Glutamatergic neuron (in vitro differentiated cells): ENCODE results near the gene PKNOX1. TPM values are rescaled to one million over a fixed set of nuclear protein-coding genes. Genes with fewer than 3 reads are reported as not detected.
"Not testable (repeated sequence)": the region's sequence is repeated elsewhere in the genome, so short reads cannot be mapped to it uniquely, and the experiment has no call there.

ENCODE experiments used
- DNase-seq: peaks from one replicate; pipeline ENCODE4 v3.0.0; 2022
- H3K27ac Mint-ChIP-seq: one replicate; pipeline ENCODE4 v1.8.0; 2020; ENCODE audit warnings: mild to moderate bottlenecking, mixed read lengths, inconsistent platforms; ENCODE audit not compliant: unreplicated experiment
- H3K27me3 Mint-ChIP-seq: one replicate; pipeline ENCODE4 v1.8.0; 2020; ENCODE audit warnings: mild to moderate bottlenecking, moderate library complexity, mixed read lengths, inconsistent platforms; ENCODE audit not compliant: unreplicated experiment
- H3K36me3 Mint-ChIP-seq: one replicate; pipeline ENCODE4 v1.8.0; 2020; ENCODE audit warnings: mild to moderate bottlenecking, mixed read lengths, inconsistent platforms; ENCODE audit not compliant: unreplicated experiment
- H3K4me1 Mint-ChIP-seq: one replicate; pipeline ENCODE4 v1.8.0; 2020; ENCODE audit warnings: mild to moderate bottlenecking, low read depth, mixed read lengths, inconsistent platforms; ENCODE audit not compliant: unreplicated experiment
- H3K4me3 Mint-ChIP-seq: one replicate; pipeline ENCODE4 v1.8.0; 2020; ENCODE audit warnings: mild to moderate bottlenecking, mixed read lengths, inconsistent platforms; ENCODE audit not compliant: unreplicated experiment
- H3K9me3 Mint-ChIP-seq: one replicate; pipeline ENCODE4 v1.8.0; 2020; ENCODE audit warnings: mild to moderate bottlenecking, moderate library complexity, mixed read lengths, inconsistent platforms; ENCODE audit not compliant: unreplicated experiment
- total RNA-seq: library from RNA; stranded (reverse); fragmentation: NEBNext Ultra II Directional; extraction: Animal tissue kit (Norgen Biotek cat#: 25700); gene quantifications from one replicate; pipeline ENCODE4 v1.2.1, GENCODE V29; 2021; ENCODE audit not compliant: unreplicated experiment
- TF ChIP-seq, protein P1 (sequence below): fragments of 200-600 bp; sonication (generic); IDR thresholded peaks from one replicate; pipeline ENCODE4 v1.5.0; 2021; ENCODE audit not compliant: partially characterized antibody, unreplicated experiment

Gene PKNOX1
- total RNA-seq, 1 donor from 2014 or later, result 28.7 TPM

DNA sequence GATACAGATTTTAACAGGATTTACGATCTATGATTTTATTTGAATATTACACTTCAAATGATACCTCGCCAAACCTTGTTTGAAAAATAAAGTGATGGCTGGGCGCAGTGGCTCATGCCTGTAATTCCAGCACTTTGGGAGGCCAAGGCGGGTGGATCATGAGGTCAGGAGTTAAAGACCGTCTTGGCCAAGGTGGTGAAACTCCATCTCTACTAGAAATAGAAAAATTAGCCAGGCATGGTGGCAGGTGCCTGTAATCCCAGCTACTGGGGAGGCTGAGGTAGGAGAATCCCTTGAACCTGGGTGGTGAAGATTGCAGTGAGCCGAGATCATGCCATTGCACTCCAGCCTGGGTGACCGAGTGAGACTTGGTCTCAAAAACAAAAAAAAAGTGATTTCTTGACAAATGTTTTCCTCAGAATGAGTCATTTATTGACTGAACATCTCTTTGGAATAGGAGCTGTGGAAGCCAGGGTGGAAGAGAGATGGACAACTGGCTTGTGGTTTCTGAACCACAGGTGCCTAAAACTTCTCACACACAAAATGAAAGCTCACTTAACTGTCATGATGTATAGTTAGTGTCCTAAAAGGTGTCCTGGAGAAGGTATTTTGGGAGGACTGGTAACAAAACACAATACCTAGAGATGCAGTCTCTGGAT is 11.9 kb downstream of the PKNOX1 start:
- no peak overlapping the region for H3K4me3 Mint-ChIP-seq
- TF ChIP-seq, protein P1, sequence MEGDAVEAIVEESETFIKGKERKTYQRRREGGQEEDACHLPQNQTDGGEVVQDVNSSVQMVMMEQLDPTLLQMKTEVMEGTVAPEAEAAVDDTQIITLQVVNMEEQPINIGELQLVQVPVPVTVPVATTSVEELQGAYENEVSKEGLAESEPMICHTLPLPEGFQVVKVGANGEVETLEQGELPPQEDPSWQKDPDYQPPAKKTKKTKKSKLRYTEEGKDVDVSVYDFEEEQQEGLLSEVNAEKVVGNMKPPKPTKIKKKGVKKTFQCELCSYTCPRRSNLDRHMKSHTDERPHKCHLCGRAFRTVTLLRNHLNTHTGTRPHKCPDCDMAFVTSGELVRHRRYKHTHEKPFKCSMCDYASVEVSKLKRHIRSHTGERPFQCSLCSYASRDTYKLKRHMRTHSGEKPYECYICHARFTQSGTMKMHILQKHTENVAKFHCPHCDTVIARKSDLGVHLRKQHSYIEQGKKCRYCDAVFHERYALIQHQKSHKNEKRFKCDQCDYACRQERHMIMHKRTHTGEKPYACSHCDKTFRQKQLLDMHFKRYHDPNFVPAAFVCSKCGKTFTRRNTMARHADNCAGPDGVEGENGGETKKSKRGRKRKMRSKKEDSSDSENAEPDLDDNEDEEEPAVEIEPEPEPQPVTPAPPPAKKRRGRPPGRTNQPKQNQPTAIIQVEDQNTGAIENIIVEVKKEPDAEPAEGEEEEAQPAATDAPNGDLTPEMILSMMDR, result no peak
- H3K36me3 Mint-ChIP-seq, result peaks cover 4% of the 10 kb centered on the region
- peaks cover 6% of the 10 kb centered on the region for H3K4me1 Mint-ChIP-seq
- DNase-seq, result no peak
- H3K27me3 Mint-ChIP-seq, result no peaks in the 10 kb centered on the region
- H3K9me3 Mint-ChIP-seq, result no peaks in the 10 kb centered on the region
- no peak overlapping the region for H3K27ac Mint-ChIP-seq

DNA sequence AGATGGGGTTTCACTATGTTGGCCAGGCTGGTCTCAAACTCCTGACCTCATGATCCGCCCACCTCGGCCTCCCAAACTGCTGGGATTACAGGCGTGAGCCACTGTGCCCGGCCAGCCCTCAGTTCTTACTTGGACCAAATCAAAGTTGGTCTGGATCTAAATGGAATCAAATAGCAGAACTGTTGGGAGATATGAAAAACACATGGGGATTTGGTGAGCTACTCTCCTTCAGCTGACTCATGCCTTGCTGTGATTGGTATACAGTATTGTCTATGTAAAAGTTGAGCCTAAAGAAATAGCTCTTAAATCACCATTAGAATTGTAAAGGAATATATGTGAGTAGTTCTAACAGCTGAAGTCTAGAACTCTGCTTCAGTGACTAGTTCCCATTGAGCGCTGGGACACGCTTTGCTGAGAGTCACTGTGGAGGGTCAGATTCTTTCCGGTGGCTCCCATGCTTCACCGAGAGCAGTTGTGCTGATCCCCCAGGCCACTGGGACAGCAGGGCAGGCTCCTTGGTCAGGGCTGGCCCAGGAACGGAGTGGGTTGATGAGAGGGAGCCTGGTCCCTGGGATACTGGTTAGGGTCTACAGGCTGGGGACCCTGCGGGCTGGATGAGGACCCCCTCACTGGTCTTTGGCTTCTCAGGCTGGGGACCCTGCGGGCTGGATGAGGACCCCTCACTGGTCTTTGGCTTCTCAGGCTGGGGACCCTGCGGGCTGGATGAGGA is 14.0 kb downstream of the PKNOX1 start:
- H3K36me3 Mint-ChIP-seq, result peaks cover 4% of the 10 kb centered on the region
- TF ChIP-seq, protein P1, result no peak
- H3K27me3 Mint-ChIP-seq, result peaks cover 2% of the 10 kb centered on the region
- DNase-seq, result no peak
- no peak overlapping the region for H3K4me3 Mint-ChIP-seq
- peaks cover 3% of the 10 kb centered on the region for H3K9me3 Mint-ChIP-seq
- H3K27ac Mint-ChIP-seq, result no peak overlapping the region
- peaks cover 2% of the 10 kb centered on the region for H3K4me1 Mint-ChIP-seq

DNA sequence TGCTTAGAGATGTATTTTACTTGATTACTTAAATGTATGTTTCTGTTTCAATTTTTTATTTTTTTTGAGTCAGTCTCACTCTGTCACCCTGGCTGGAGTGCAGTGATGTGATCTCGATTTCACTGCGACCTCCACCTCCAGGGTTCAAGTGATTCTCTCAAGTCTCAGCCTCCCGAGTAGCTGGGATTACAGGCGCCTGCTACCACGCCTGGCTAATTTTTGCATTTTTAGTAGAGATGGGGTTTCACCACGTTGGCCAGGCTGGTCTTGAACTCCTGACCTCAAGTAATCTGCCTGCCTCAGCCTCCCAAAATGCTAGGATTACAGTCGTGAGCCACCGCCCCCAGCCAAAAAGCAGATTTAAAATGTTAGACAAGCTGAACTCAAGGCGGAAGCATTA is 15.0 kb downstream of the PKNOX1 start:
- not testable (repeated sequence) for H3K27me3 Mint-ChIP-seq, H3K4me3 Mint-ChIP-seq, H3K36me3 Mint-ChIP-seq, H3K27ac Mint-ChIP-seq, H3K4me1 Mint-ChIP-seq, H3K9me3 Mint-ChIP-seq, DNase-seq

DNA sequence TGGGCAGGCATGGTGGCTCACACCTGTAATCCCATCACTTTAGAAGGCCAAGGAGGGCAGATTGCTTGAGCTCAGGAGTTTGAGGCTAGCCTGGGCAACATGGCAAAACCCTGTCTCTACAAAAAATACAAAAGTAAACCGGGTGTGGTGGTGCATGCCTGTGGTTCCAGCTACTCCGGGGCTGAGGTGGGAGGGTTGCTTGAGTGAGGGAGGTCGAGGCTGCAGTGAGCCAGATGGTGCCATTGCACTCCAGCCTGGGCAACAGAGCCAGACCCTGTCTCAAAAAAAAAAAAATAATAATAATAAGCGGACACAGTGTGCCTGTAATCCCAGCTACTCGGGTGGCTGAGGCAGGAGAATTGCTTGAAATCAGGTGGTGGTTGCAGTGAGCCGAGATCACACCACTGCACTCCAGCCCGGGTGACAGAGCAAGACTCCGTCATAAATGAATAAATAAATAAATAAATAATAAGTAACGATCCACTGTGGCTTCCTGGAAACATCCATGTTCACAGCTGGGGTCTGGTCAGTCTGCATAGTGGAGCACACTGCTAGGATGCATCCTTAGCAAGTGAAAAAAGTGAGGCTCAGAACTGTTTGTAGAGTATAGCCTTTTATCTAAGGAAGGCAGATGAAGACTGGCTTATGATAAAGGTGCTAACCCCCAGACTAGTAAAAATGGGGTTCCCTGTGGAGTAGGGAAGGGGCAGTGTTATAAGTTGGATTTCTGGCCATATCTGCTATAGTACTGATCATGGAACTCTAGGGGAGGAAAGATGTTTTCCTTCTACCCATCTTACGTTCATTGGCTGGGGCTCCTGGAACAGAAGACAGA is 15.7 kb downstream of the PKNOX1 start:
- Mint-ChIP-seq H3K27me3 (peaks cover 2% of the 10 kb centered on the region), H3K36me3 (peaks cover 4% of the 10 kb centered on the region), H3K27ac (no peak overlapping the region), H3K4me3 (no peak overlapping the region), H3K4me1 (peaks cover 2% of the 10 kb centered on the region), H3K9me3 (peaks cover 3% of the 10 kb centered on the region)
- DNase-seq, result no peak
- TF ChIP-seq, protein P1, result no peak

DNA sequence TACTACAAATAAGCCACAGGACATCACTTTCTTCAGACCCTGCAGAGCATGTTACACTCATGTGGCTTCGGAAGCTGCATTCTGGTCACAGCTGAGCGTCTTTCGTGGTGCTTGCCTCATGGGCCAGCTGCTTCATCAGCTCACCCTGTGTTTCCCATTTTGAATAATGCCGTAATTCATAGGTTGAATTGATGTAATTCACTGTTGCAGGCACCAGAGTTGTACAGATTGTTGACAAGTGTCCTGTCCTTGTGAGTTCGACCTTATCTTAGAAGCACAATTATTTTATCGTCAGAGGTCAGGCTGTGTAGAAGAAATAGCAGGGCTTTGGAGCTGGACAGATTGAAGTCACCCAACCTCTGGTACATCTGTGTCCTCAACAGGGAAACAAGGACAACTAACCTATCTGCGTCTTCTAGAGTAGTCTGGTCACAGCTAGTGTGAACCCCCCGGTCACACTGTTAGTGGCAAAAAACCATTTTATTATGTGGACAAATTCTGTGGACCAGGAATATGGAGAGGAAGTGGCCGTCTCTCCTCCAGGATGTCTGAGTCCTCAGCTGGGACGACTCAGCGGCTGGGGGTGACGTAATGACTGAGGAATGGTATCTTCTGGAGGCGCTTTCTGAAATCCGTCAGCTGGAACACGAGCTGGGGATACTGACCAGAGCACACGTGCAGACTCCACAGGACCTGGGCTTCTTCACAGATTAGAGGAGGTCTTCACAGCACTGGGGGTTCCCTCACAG is 17.8 kb downstream of the PKNOX1 start:
- Mint-ChIP-seq H3K27ac (peak overlapping the region; percentile 38), H3K9me3 (peaks cover 6% of the 10 kb centered on the region), H3K4me1 (peaks cover 2% of the 10 kb centered on the region), H3K36me3 (peaks cover 5% of the 10 kb centered on the region), H3K27me3 (peaks cover 2% of the 10 kb centered on the region), H3K4me3 (no peak overlapping the region)
- DNase-seq, result no peak
- TF ChIP-seq, protein P1, result no peak
